SK-N-SH treated with all-trans-retinoic acid at 6 μM for 48 hours (cell line): ENCODE data around the gene SGO1.
"Not testable (repeated sequence)": the region's sequence is repeated elsewhere in the genome, so short reads cannot be mapped to it uniquely, and the experiment has no call there.

ENCODE experiments used
- ATAC-seq: fragments of 200-7000 bp; cut with Tn5 transposase; 3 replicates; pipeline ENCODE4 v1.9.1; 2020; ENCODE audit warnings: mild to moderate bottlenecking, moderate library complexity
- ARNTL ChIP-seq: fragments of 450-650 bp; formaldehyde crosslinking; IDR thresholded peaks from 2 replicates; pipeline ENCODE4 v1.5.0; 2020; ENCODE audit warnings: low read depth, mild to moderate bottlenecking, moderate library complexity, borderline replicate concordance
- BACH2 ChIP-seq: fragments of 250-450 bp; sonication (Bioruptor Pico); IDR thresholded peaks from 2 replicates; pipeline ENCODE4 v1.9.0; 2021; ENCODE audit warnings: mild to moderate bottlenecking, borderline replicate concordance
- CREB5 ChIP-seq: fragments of 250-450 bp; sonication (Bioruptor Pico); IDR thresholded peaks from 2 replicates; pipeline ENCODE4 v1.5.1; 2020; ENCODE audit warnings: low read depth, mild to moderate bottlenecking, moderate library complexity
- CSDC2 ChIP-seq: fragments of 250-450 bp; sonication (Bioruptor Pico); IDR thresholded peaks from 2 replicates; pipeline ENCODE4 v1.5.0; 2020; ENCODE audit warnings: mild to moderate bottlenecking, moderate library complexity
- CSRNP3 ChIP-seq: fragments of 250-450 bp; sonication (Bioruptor Pico); IDR thresholded peaks from 2 replicates; pipeline ENCODE4 v1.5.1; 2021; ENCODE audit warnings: mild to moderate bottlenecking, moderate library complexity
- ESRRG ChIP-seq: fragments of 250-450 bp; sonication (Bioruptor Pico); IDR thresholded peaks from 2 replicates; pipeline ENCODE4 v1.6.1; 2021; ENCODE audit warnings: mild to moderate bottlenecking
- GLIS3 ChIP-seq: fragments of 250-450 bp; sonication (Bioruptor Pico); IDR thresholded peaks from 2 replicates; pipeline ENCODE4 v1.5.0; 2020; ENCODE audit warnings: mild to moderate bottlenecking, moderate library complexity
- ISL1 ChIP-seq: fragments of 250-450 bp; sonication (Bioruptor Pico); IDR thresholded peaks from 2 replicates; pipeline ENCODE4 v2.1.2; 2022; ENCODE audit warnings: mild to moderate bottlenecking, moderate library complexity
- OSR1 ChIP-seq: fragments of 250-450 bp; sonication (Bioruptor Pico); IDR thresholded peaks from 2 replicates; pipeline ENCODE4 v1.8.0; 2022; ENCODE audit warnings: moderate library complexity, mild to moderate bottlenecking, inconsistent platforms
- PATZ1 ChIP-seq: fragments of 250-450 bp; sonication (Bioruptor Pico); IDR thresholded peaks from 2 replicates; pipeline ENCODE4 v1.8.0; 2020; ENCODE audit warnings: mild to moderate bottlenecking, moderate library complexity, borderline replicate concordance
- POU6F1 ChIP-seq: fragments of 250-450 bp; sonication (Bioruptor Pico); IDR thresholded peaks from 2 replicates; pipeline ENCODE4 v1.8.0; 2021; ENCODE audit warnings: low read depth, mild to moderate bottlenecking, moderate library complexity, borderline replicate concordance
- PPARA ChIP-seq: fragments of 250-450 bp; sonication (Bioruptor Pico); IDR thresholded peaks from 2 replicates; pipeline ENCODE4 v1.5.0; 2020; ENCODE audit warnings: mild to moderate bottlenecking, borderline replicate concordance
- SNAI2 ChIP-seq: fragments of 250-450 bp; sonication (Bioruptor Pico); IDR thresholded peaks from 2 replicates; pipeline ENCODE4 v1.5.0; 2020; ENCODE audit warnings: mild to moderate bottlenecking, moderate library complexity
- TCF4 ChIP-seq: fragments of 250-450 bp; sonication (Bioruptor Pico); IDR thresholded peaks from 2 replicates; pipeline ENCODE4 v1.8.0; 2021; ENCODE audit warnings: mild to moderate bottlenecking, moderate library complexity, borderline replicate concordance
- TOX ChIP-seq: fragments of 250-450 bp; sonication (Bioruptor Pico); IDR thresholded peaks from 2 replicates; pipeline ENCODE4 v1.8.0; 2021; ENCODE audit warnings: mild to moderate bottlenecking, moderate library complexity, borderline replicate concordance
- TSHZ2 ChIP-seq: fragments of 250-450 bp; sonication (Bioruptor Pico); IDR thresholded peaks from 2 replicates; pipeline ENCODE4 v1.5.0; 2020; ENCODE audit warnings: mild to moderate bottlenecking, moderate library complexity
- ZFP3 ChIP-seq: fragments of 250-450 bp; sonication (Bioruptor Pico); IDR thresholded peaks from 2 replicates; pipeline ENCODE4 v1.5.0; 2020; ENCODE audit warnings: mild to moderate bottlenecking, moderate library complexity
- ZFP30 ChIP-seq: fragments of 450-650 bp; formaldehyde crosslinking; IDR thresholded peaks from 2 replicates; pipeline ENCODE4 v1.5.0; 2022; ENCODE audit warnings: mild to moderate bottlenecking, moderate library complexity
- ZNF565 ChIP-seq: fragments of 450-650 bp; formaldehyde crosslinking; conservative IDR thresholded peaks from 2 replicates; pipeline ENCODE4 v1.5.0; 2020; ENCODE audit warnings: low read depth, mild to moderate bottlenecking, moderate library complexity
- ZNF70 ChIP-seq: fragments of 450-650 bp; formaldehyde crosslinking; IDR thresholded peaks from 2 replicates; pipeline ENCODE4 v1.5.0; 2020; ENCODE audit warnings: mild to moderate bottlenecking, moderate library complexity
- ZNF8 ChIP-seq: fragments of 450-650 bp; formaldehyde crosslinking; IDR thresholded peaks from 2 replicates; pipeline ENCODE4 v1.5.0; 2020; ENCODE audit warnings: mild to moderate bottlenecking, moderate library complexity

The SGO1 gene

GRCh38 chr3:20218215-20218614 lies 32.2 kb upstream of the SGO1 start:
- no peak for ATAC-seq
- TF ChIP-seq BACH2 (CRISPR knock-in tag) (no peak), TSHZ2 (CRISPR knock-in tag) (no peak), CSRNP3 (no peak), ZFP30 (CRISPR knock-in tag) (no peak), ZNF70 (CRISPR knock-in tag) (no peak), CREB5 (CRISPR knock-in tag) (no peak), ARNTL (no peak), ZFP3 (CRISPR knock-in tag) (no peak), SNAI2 (no peak), ZNF8 (no peak), TOX (CRISPR knock-in tag) (no peak), ISL1 (no peak), ZNF565 (no peak), ESRRG (CRISPR knock-in tag) (no peak), TCF4 (no peak), POU6F1 (CRISPR knock-in tag) (no peak)

- no peak for TF ChIP-seq CSRNP3
- TF ChIP-seq ISL1: no peak
- TF ChIP-seq OSR1 (CRISPR knock-in tag): no peak
- no peak for TF ChIP-seq POU6F1 (CRISPR knock-in tag)
- no peak for TF ChIP-seq TSHZ2 (CRISPR knock-in tag)
- TF ChIP-seq PPARA: no peak
- TF ChIP-seq ZFP30 (CRISPR knock-in tag): no peak
- no peak for TF ChIP-seq CREB5 (CRISPR knock-in tag)
- no peak for TF ChIP-seq PATZ1 (CRISPR knock-in tag)
- no peak for TF ChIP-seq ZNF70 (CRISPR knock-in tag)
- no peak for TF ChIP-seq BACH2 (CRISPR knock-in tag)
- no peak for TF ChIP-seq ZFP3 (CRISPR knock-in tag)
- TF ChIP-seq TOX (CRISPR knock-in tag): no peak
- TF ChIP-seq ZNF8: no peak
- TF ChIP-seq CSDC2: no peak
- TF ChIP-seq GLIS3 (CRISPR knock-in tag): no peak
- no peak for TF ChIP-seq SNAI2
- TF ChIP-seq TCF4: no peak
- ATAC-seq: no peak
Observed at GRCh38 chr3:20215636-20216035, 29.6 kb upstream of the SGO1 start.

- ATAC-seq: not testable (repeated sequence)
Observed at GRCh38 chr3:20213491-20213890, 27.5 kb upstream of the SGO1 start.
